Bone marrow (tissue), 2 donors: ENCODE measurements around the gene S100A13.

Experiments used
- DNase-seq, 2 donors: peaks; one replicate each; lab custom pipeline; 2025; lab: John Stamatoyannopoulos, UW

Gene S100A13

GRCh38 chr1:153626477-153626903 is 815 bp downstream of the S100A13 start:
- DNase-seq, result no peak

GRCh38 chr1:153624965-153625611 is 2.2 kb downstream of the S100A13 start:
- no peak for DNase-seq

GRCh38 chr1:153623101-153623500 is 4.2 kb downstream of the S100A13 start:
- no peak for DNase-seq

GRCh38 chr1:153619171-153619570 is 8.1 kb downstream of the S100A13 start:
- DNase-seq, result no peak

- DNase-seq, result peak in 1 of 2 donors; percentile 77
Measured at GRCh38 chr1:153617663-153618062, 9.6 kb downstream of the S100A13 start.

GRCh38 chr1:153616917-153617311 is 10.4 kb downstream of the S100A13 start:
- DNase-seq, result no peak

- DNase-seq, result no peak
Measured at GRCh38 chr1:153616144-153616916, 11.0 kb downstream of the S100A13 start, which contains the start of gene S100A14. Gene S100A14, minus strand, starts transcription at chr1:153616325. Its CDS starts 467 bp downstream, at chr1:153615858.

- no peak for DNase-seq
Measured at GRCh38 chr1:153615406-153615805, 11.9 kb downstream of the S100A13 start.

GRCh38 chr1:153614906-153615305 is 12.4 kb downstream of the S100A13 start:
- DNase-seq, result no peak

GRCh38 chr1:153614189-153614900 is 13.0 kb downstream of the S100A13 start:
- no peak for DNase-seq

- DNase-seq, result no peak
Measured at GRCh38 chr1:153613406-153613805, 13.9 kb downstream of the S100A13 start.

GRCh38 chr1:153612755-153613331 is 14.5 kb downstream of the S100A13 start, which contains the start of gene S100A16:
Gene S100A16, minus strand, starts transcription at chr1:153613137. Its CDS starts 4,986 bp downstream, at chr1:153608151.
- no peak for DNase-seq

GRCh38 chr1:153612111-153612754 is 15.1 kb downstream of the S100A13 start:
- no peak for DNase-seq

GRCh38 chr1:153611356-153611755 is 15.9 kb downstream of the S100A13 start:
- DNase-seq, result no peak

- no peak for DNase-seq
Measured at GRCh38 chr1:153610811-153611301, 16.4 kb downstream of the S100A13 start.

GRCh38 chr1:153610334-153610733 is 17.0 kb downstream of the S100A13 start:
- no peak for DNase-seq

GRCh38 chr1:153609585-153609907 is 17.8 kb downstream of the S100A13 start:
- DNase-seq, result no peak

- no peak for DNase-seq
Measured at GRCh38 chr1:153608742-153609584, 18.3 kb downstream of the S100A13 start.

- DNase-seq, result no peak
Measured at GRCh38 chr1:153608089-153608682, 19.1 kb downstream of the S100A13 start.

- DNase-seq, result no peak
Measured at GRCh38 chr1:153607381-153607780, 19.9 kb downstream of the S100A13 start.
